HG02885 (cell line): ENCODE measurements around the gene KLHL8.
"Not testable (repeated sequence)": the region's sequence is repeated elsewhere in the genome, so short reads cannot be mapped to it uniquely, and the experiment has no call there.

Source experiments
- ATAC-seq: cut with Tn5 transposase; IDR thresholded peaks from one replicate; pipeline ENCODE4 v1.9.1; 2021; ENCODE audit warnings: mild to moderate bottlenecking; ENCODE audit not compliant: unreplicated experiment, poor library complexity

Gene KLHL8

DNA sequence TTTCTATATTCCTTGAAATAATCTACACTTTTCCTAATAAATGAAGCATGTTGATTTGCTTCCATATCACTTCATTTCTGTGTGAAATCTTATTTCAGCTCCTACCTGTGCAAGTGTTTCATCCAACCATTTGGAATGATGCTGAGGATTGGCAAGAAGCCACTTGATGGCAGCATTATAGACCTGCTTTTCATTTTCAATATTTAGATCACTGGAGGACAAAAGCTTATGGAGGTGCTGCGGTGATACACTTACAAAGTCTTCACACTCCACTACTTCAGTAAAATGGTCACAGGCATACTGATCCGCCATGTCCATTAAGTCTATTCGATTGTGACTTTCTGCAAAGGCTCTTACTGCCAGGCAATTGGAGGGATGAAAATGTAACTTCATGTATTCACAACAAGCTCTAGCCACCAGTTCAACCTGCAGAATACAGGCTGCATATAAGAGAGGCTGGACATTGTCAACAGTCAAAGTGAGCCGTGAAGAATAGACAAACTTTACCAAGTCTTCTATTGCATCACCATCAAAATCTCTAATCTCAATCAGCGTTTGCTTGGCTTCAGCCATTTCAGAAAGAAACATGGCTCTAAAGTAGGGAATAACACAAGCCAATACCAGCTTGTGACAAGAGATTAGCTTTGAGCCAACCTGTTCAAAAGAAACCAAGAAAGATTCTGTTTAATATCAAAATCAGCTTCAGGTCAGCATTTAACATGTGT lies 35.1 kb downstream of the KLHL8 start:
- no peak for ATAC-seq

DNA sequence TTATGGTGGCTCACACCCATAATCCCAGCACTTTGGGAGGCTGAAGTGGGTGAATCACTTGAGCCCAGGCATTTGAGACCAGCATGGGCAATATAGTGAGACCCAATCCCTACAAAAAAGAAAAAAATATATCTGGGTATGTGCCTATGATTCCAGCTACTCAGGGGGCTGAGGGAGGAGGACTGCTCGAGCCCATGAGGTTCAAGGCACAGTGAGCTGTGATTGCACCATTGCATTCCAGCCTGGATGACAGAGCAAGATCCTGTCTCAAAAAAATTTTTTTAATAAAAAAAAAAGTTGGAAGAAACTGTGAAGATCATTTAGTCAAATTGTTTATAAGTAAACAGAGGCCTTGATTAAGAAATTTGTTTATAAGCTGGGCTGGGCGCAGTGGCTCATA lies 39.7 kb downstream of the KLHL8 start:
- no peak for ATAC-seq

DNA sequence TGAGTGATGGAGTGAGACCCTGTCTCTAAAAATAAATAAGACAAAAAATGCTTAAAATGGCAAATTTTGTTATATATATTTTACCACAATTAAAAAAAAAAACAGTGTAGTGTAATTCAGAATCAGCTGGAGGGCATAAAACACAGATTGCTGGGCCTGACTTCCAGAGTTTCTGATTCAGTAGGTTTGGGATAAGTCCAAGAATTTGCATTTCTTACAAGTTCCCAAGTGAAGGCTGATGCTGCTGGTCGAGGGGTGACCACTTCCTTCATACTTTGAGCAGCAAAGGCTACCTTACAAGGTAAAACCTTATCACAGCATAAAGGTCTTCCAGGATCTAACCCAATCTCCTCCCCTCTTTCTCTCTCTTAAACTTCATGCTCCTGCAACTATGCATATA lies 40.7 kb downstream of the KLHL8 start:
- ATAC-seq = no peak

DNA sequence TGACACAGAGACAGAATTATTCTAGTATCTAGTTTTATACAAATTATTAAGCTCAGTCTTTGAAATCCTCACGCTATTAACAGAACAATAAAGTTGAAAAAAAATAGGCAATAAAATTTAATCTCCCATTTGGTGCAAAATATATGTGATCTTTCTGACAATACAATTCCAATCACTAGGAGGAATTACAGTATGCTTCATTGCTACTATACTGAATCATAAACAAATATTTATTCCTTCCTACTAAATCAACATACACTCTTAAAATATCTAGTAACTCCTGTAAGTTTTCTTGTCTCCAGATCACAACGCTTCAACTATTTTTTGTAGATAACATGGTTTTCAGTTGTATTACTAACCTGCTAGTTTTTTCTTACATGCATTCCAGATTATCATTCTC lies 45.7 kb downstream of the KLHL8 start:
- ATAC-seq = no peak

DNA sequence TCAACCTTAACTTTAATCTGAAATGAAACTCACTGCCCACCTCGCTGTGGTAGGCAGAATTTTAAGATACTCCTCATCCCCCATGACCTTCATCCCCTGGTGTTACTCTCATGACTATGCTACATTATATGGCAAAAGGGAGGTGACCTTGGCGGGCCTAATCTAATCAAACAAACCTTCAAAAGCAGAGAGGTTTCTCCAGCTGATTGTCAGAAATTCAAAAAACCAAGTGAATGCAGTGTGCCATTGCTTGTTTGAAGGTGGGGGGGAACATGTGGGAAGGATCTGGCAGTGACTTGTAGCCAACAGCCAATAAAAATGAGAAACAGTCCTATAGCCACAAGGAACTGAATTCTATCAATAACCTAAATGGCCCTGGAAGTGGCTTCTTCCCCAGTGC lies 48.5 kb downstream of the KLHL8 start:
- no peak for ATAC-seq

DNA sequence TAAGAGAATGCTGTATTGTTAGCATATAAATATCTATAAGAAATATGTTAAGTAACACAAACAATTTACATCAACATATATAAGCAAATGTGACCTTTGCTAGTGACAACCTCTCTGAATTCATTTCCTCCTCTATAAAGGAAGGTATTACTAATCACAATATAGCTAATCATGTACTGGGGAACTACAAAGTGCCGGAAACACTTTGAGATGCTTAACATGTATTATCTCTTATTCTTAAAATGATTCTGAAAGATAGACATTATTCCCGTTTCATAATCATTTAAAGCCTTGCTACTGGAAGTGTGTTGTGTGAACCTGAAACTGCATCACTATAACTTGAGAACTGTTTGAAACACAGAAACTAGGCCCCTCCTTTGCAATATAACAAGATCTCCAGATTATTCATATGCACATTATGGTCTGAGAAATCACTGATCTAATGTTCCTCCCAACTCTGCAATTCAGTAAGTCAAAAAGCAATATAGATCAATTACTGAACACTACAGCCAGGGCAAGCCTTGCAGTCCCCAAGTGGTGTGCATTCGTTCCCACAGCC lies 54.0 kb downstream of the KLHL8 start:
- no peak for ATAC-seq

DNA sequence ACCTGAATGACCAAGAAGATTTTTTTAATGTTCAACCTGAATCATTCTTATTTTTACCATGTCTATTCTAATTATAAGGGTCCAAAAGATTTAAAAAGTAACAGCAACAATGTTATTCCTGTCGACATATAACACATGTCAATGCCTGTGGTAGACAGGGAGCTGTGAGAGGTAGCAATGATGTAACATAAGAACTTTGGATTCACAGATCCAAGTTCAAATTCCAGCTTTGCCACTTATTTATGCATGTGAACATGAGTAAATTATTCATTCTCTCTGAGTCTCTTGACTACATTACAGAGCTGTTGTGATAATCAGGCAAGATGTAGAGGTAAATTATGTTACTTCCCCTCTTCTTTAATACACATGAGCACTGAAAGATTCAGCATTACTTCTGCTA lies 54.5 kb downstream of the KLHL8 start:
- no peak for ATAC-seq

DNA sequence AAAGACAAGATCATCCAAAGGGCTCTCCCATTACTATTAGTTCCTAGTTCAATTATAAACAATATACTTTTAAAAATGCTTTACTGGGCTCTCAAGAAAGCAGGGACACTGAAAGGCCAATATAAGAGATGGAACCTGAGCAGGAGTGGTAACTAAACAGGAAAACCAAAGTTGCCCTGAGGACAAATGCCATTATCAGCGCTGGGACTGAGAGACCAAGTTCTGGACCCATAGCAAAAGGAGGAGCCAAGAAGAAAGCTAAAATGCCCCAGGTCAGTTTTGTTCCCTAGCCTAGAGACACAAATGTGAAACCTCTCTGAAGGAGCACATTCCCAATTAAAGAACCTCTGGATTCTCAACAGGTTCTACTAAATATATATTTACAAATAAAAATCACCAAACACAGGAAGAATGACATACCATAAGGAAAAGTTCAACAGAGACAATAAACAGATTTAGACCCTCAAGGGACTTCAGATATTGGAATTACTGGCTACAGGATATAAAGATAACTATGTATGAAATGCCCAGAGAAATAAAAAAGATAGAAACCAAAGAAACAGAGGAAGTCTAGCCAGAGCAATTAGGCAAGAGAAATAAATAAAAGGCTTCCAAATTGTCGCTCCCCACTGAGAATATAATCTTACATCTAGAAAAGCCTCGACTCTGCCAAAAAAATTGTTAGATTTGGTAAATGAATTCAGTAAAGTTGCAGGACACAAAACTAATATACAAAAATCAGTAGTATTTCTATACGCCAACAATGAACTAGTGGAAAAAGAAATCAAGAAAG lies 67.1 kb downstream of the KLHL8 start:
- ATAC-seq = no peak

DNA sequence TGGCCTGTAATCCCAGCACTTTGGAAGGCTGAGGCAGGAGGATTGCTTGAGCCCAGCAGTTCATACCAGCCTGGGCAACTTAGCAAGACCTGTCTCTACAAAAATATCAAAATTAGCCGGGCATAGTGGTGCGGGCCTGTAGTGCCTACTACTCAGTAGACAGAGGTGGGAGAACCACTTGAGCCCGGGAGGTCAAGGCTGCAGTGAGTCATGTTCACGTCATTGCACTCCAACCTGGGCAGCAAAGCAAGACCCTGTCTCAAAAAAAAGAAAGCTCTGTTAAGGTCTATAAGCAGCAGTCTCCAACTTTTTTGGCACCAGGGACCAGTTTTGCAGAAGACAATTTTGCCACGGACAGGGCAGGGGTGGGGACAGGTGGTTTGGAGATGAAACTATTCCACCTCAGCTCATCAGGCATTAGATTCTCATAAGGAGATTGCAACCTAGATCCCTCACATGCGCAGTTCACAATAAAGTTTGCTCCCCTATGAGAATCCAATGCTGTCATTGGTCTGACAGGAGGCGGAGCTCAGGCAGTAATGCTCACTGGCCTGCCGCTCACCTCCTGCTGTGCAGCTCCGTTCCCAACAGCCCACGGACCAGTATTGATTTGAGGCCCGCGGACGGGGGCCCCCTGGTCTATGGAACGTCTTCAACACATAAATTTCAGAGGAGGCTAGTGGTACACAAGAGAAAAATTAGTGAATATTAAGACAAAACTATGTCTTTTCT lies 67.9 kb downstream of the KLHL8 start:
- no peak for ATAC-seq

DNA sequence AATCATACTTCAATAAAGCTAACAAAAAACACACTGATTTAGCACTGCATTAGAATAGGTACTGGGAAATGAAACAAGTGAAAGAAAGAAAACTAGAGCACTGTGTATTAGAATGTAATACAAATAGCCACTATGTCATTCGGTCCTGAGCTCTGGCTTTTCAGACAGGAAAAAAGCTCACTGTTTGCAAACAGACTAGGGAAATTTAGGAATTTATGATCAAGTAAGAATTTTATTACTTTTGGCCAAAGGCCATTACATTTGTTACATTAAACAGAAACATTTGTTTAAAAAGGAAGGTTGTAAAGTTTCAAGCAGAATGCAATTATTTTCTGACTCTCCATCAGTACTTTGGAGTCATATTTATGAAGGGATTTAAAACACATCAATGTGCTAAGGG lies 68.7 kb downstream of the KLHL8 start:
- no peak for ATAC-seq

DNA sequence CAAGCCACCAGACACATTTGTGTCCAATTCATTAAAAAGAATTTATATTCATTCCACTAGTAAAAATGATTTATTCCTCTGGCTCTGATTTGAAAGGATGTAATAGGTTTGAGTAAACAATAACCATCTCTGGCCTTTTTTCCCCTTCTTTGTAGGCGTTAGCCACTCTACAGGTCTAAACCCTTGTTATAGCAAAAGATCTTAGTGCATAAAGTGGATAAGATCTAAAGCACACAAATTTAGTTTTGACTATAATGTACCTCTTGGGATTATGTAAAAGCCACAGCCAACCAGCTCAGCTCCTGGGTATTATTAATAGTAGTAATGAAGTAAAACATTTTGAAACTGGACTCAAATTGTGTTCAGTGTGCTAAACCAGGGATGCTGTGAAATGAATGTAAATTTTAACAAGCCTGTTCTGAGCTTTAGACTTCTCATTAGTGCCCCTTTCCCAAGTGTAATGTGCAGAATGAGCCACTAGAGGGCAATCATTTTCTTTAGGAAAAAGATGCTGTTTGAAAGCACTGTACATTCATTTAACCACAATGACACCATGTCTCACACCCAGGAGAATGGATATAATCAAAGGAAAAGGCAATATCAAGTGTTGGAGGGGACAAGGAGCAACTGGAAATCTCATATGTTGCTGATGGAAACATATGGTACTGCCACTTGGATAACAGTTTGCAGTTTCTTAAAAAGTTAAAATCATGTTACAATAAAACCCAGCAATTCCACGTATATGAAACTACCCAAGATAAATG lies 69.7 kb downstream of the KLHL8 start:
- peak; percentile 68 for ATAC-seq

DNA sequence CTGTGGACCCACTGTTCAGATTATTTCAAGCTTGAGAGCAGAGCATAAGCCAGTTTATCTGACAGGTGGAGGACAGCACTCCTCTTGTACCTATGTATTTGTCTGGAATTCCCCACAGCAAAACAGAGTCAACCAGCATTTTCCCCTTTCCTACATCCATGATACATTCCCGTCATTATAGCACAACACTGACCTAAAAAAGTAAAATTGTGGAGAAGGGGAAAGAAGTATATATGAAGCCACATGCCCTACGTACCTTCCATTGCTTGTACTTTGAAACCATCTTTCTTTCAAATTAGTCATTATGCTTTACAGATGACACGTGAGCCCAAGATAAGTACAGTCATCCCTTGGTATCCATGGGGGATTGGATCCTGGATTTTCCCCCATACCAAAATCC lies 73.3 kb downstream of the KLHL8 start:
- no peak for ATAC-seq

DNA sequence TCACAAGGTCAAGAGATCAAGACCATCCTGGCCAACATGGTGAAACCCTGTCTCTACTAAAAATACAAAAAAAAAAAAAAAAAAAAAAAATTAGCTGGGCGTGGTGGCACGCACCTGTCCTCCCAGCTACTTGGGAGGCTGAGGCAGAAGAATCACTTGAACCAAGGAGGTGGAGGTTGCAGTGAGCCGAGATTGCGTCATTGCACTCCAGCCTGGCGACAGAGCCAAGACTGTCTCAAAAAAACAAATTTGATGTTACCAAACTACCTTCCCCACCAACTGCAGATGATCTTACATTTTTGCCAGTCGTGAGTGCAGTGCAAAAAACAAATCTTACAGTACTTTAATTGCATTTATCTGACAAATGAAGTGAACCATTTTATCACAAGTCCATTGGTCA lies 74.5 kb downstream of the KLHL8 start:
- ATAC-seq = not testable (repeated sequence)

DNA sequence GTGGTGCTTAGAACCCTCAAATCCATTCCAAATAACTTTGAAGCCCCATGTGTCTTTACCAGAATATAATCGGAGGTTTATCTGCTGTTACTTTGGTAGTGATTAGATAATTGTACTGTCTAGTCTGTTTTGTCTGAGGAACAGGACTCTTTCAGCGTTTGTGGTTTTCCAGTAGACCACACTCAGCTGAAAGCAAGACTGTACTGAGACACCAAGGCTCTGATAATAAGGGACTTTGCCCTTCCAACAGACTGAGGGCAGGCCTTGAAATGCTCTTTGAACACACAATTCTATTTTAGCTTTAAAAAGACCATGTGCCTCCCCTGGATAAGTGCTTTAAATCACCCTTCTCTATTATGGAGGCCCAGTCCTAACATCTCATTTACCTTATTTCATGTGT lies 76.1 kb downstream of the KLHL8 start:
- ATAC-seq = no peak

DNA sequence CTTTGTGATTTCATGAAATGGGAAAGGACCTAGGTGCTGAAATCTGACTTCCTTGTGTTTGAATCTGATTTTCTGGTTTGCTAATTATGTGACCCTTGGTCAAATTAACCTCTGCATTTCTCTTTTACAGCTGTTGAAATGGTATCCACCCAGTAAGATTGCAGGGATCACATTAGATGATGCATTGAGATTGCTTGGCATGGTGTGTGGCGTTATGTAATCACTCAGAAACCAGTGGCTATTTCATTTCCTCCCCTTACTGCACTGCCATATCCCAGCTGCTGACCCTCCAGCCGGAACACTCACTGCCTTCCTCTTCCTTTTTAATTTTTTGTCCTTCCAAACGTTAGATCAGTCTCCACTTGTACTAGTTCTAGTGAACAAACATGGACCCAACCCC lies 79.0 kb downstream of the KLHL8 start:
- ATAC-seq = no peak

DNA sequence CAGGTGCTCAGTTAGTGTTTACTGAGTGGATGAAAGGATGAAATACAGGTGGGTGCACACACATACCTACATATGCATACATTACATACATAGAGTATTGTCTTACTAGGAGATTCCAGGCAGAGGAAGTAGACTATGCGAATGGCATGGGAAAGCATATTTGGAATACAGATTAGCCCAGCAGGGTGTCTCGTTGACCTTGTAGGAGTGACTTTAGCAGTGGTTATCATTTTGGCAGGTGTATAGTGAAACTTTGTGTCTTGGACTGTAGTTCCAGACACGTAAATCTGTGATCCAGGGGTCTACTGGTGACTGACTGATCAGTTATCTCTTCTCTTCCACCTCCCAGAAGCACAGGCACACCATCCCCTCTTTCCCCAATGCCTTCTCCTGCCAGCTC lies 86.3 kb downstream of the KLHL8 start:
- no peak for ATAC-seq

DNA sequence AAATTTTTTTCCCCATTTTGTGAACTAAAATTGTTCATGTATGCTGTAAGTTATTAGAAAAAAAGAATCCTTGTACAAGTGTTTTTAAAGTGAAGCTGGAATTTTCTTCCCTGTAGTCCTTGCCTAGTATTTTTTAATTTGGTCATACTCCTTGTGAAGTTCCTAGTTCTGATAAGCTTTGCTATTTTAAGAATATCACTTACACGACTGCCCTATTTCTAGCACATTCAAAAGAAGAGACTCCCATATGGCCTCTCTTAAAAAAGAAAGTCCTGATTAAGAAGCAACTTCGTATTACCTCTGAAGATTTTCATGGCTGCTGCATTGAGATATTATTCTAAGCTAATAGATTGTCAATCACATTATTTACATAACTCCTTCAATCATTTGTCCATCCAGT lies 87.2 kb downstream of the KLHL8 start:
- ATAC-seq = no peak

DNA sequence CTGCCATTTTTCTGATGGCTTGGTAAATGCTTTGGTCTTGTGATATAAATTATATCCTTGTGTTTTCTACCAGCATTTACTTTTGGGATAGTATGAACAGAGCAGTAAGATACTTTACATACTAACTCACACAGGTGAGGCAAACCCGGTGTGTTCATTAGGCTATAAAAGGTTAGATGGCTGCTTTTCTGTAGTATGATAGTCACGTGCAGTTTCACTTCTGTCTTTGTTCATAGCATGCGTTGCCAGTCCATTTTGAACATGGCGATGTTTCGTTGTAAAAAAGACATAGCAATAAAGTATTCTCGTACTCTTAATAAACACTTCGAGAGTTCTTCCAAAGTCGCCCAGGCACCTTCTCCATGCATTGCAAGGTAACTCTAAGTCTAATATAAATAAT lies 88.4 kb downstream of the KLHL8 start:
- ATAC-seq = peak; percentile 50

DNA sequence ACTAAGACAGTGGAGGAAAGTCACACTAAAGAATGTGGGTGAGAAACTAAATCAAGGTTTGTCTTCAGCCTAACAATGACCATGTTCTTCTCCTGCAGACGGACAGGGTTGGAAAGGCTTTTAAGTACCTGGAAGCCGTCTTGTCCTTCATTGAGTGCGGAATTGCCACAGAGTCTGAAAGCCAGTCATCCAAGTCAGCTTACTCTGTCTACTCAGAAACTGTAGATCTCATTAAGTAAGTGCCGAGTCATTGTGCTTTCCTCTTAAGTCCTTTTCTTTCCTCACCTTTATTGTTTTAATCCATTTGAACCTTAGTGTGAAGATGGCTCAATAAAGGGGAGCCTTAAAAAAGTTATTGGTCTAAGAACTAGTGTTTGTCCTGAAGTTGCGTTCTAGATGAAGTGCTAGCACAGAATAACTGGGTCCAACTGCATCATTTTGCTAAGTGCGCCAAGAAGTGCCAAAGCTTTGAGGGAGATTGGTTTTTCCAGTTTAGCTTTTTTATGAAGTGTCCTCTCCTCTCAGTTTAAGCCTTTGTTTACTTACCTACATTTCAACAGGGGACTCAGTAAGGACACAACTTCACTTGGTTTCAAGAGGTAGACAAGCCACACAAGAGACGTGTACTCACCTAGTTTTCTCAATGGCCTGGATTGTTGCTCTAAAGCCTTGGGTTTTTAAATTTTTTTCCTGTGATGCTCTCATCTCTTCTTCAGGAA lies 89.3 kb downstream of the KLHL8 start:
- no peak for ATAC-seq

DNA sequence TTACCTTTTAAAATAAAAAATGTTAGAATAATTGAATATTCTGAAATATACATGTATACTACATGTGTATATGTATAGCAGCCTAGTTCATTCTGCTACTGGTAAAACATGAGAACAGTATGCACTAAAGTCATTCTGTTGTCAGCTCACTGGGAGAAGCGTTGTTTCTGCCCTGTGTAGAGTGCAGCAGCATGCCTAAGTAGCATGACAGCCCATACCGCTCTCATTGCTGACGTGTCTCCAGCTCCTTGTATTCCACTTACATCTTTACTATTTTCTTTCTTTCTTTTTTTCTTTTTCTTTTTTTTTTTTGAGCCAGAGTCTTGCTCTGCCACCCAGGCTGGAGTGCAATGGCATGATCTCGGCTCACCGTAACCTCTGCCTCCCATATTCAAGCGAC lies 90.7 kb downstream of the KLHL8 start:
- ATAC-seq = no peak
